Neural cell (in vitro differentiated cells): ENCODE data around the gene IL1A.

Experiments
- CTCF ChIP-seq: fragments of 450-650 bp; IDR thresholded peaks from 2 replicates; pipeline ENCODE4 v1.5.1; 2014; ENCODE audit warnings: antibody characterized with exemption, mild to moderate bottlenecking, moderate library complexity; ENCODE audit not compliant: poor library complexity, severe bottlenecking
- EP300 ChIP-seq: fragments of 450-650 bp; conservative IDR thresholded peaks from 2 replicates; pipeline ENCODE4 v1.6.1; 2014; ENCODE audit warnings: antibody characterized with exemption, mild to moderate bottlenecking, moderate library complexity; ENCODE audit not compliant: poor library complexity, severe bottlenecking
- RAD21 ChIP-seq: fragments of 450-650 bp; conservative IDR thresholded peaks from 2 replicates; pipeline ENCODE4 v1.6.1; 2014; ENCODE audit warnings: antibody characterized with exemption, mild to moderate bottlenecking, moderate library complexity
- SMC3 ChIP-seq: fragments of 450-650 bp; conservative IDR thresholded peaks from 2 replicates; pipeline ENCODE4 v1.6.1; 2014; ENCODE audit warnings: antibody characterized with exemption, mild to moderate bottlenecking, moderate library complexity; ENCODE audit not compliant: poor library complexity

GRCh38 chr2:112789186-112789585 is 4.9 kb upstream of the IL1A start:
- TF ChIP-seq CTCF (no peak), SMC3 (no peak), EP300 (no peak), RAD21 (no peak)
